CD4-positive, alpha-beta T cell treated with Interleukin-2 at 100 ng/mL for 4 hours (primary cell): ENCODE results near the gene CREB3L1.
A peak's percentile ranks its signal among the peaks of the same experiment; 100 is the strongest.

Source experiments
- DNase-seq: peaks from one replicate; pipeline ENCODE4 v3.0.0-alpha.2; 2020; ENCODE audit warnings: low spot score

CREB3L1 gene

GRCh38 chr11:46277622-46278386 is at the start of gene CREB3L1:
Gene CREB3L1, plus strand, starts transcription at chr11:46277662. Its CDS starts 450 bp downstream, at chr11:46278112.
- DNase-seq = no peak

GRCh38 chr11:46229230-46229629 is 48.2 kb upstream of the CREB3L1 start:
- DNase-seq = no peak

- no peak for DNase-seq
Observed at GRCh38 chr11:46234311-46234710, 43.2 kb upstream of the CREB3L1 start.

GRCh38 chr11:46235777-46236688 is 41.4 kb upstream of the CREB3L1 start:
- DNase-seq = no peak

GRCh38 chr11:46236918-46237247 is 40.6 kb upstream of the CREB3L1 start:
- no peak for DNase-seq

GRCh38 chr11:46237248-46238077 is 40.0 kb upstream of the CREB3L1 start:
- DNase-seq = peak; percentile 58

GRCh38 chr11:46238078-46238966 is 39.1 kb upstream of the CREB3L1 start:
- peak; percentile 25 for DNase-seq

GRCh38 chr11:46238967-46239800 is 38.3 kb upstream of the CREB3L1 start:
- DNase-seq = peak; percentile 83

GRCh38 chr11:46239801-46240061 is 37.7 kb upstream of the CREB3L1 start:
- no peak for DNase-seq

GRCh38 chr11:46240371-46240770 is 37.1 kb upstream of the CREB3L1 start:
- no peak for DNase-seq

GRCh38 chr11:46240861-46241260 is 36.6 kb upstream of the CREB3L1 start:
- DNase-seq = no peak

- DNase-seq = no peak
Observed at GRCh38 chr11:46242041-46242951, 35.2 kb upstream of the CREB3L1 start.

- DNase-seq = peak; percentile 84
Observed at GRCh38 chr11:46242952-46243795, 34.3 kb upstream of the CREB3L1 start.

GRCh38 chr11:46243796-46244109 is 33.7 kb upstream of the CREB3L1 start:
- no peak for DNase-seq

- DNase-seq = no peak
Observed at GRCh38 chr11:46246521-46246920, 30.9 kb upstream of the CREB3L1 start.

GRCh38 chr11:46247090-46247489 is 30.4 kb upstream of the CREB3L1 start:
- DNase-seq = no peak

GRCh38 chr11:46247659-46248058 is 29.8 kb upstream of the CREB3L1 start:
- peak; percentile 24 for DNase-seq

GRCh38 chr11:46248289-46249102 is 29.0 kb upstream of the CREB3L1 start:
- no peak for DNase-seq
